NCI-H460 (cell line): Measurements from ENCODE around the gene TMEM266. TPM values are rescaled to one million over a fixed set of nuclear protein-coding genes. Genes with fewer than 3 reads are reported as not detected.

Experiments
- DNase-seq: peaks from one replicate; pipeline ENCODE4 v3.0.0-alpha.2; 2016; ENCODE audit warnings: low read depth; ENCODE audit errors: extremely low read depth
- total RNA-seq: library from RNA; depleted of rRNA; stranded (reverse); fragments of >200 nt; shearing (Covaris generic); gene quantifications from 2 replicates; pipeline ENCODE4 v1.2.3, GENCODE V29; 2014

Gene TMEM266
- total RNA-seq, 1 experiment from 2014 or later: not detected

DNA sequence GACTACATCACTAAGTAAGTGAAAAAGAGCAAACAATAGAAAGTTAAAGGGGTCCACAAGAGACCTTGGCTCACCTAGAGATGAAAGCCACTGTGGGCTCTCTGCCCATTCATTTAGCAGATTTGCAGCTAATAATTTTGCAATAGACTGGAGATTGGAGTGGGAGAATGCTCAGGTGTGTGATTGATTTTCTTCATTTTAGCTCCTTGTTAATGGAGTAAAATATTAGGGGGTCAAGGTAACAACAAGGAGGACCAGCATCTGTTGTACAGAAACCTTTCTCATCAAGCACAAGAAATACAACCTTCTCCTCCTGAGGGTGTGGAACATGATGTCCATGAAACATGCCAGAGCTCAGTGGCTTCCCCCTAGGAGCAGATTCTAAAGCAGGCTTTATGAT is 63.2 kb downstream of the TMEM266 start:
- DNase-seq: no peak

DNA sequence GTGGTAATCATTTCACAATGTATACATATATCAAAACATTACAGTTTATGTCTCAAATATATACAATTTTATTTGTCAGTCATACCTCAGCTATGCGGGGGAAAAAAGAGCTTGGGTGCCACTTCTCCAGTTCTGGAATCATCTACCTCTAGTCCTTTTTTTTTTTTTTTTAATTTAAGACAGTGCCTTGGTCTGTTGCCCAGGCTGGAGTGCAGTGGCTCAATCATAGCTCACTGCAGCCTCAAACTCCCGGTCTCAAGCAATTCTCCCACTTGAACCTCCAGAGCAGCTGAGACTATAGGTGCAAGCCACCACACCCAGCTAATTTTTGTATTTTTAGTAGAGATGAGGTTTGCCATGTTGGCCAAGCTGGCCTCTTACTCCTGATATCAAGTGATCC is 67.4 kb downstream of the TMEM266 start:
- DNase-seq: no peak

DNA sequence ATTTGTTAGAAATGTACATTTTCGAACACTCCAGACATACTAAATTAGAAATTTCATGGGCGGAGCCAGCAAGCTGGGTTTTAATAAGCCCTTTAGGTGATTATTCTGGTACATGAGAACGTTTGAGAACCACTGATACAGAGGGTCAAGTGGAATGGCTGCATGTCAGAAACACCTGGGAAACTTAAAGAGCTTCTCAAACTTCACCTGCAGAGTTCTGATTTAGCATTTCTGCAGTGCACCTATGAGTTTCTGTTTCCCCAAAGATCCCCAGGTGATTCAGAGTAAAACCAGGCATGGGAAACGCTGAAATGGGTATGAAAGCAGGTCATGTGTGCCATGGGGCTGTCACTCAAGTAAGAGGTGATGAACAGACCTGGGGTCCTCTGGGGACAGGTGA is 68.1 kb downstream of the TMEM266 start:
- DNase-seq: no peak

DNA sequence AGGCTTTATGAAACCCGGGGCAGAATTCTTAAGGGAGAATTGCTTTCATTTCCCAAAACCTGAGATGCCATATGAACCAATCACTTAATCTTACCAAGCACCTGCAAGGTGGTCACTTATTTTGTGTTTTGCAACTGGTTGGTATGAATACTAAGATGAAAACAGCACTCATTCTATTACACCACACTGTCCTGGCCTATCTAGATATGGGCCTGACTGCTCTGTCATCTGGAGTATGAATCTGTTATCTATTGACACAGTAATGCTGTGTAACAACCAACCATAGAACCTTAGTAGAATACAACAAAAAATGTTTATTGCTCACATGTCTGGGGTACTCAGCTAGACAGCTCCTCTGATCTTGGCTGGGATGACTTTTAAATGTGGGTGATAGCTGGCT is 74.8 kb downstream of the TMEM266 start:
- no peak for DNase-seq

DNA sequence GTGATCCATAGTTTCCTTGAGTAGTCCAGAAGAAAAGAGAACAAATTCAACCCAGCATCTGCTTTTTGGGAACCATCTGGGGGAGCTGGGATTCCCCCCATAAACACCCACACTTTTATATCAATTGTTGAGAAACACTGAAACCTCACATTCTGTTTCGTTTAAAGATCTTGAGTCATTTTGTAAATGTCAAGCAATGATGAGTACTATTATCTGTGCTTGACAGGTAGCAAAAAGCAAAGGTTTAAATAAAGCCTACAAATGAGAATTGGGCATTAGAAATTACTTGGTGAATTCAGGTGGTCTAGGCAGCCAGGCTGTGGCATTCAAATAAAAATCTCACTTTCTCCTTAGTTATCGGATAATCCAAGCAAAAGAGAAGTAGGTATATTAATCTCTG is 75.7 kb downstream of the TMEM266 start:
- no peak for DNase-seq

DNA sequence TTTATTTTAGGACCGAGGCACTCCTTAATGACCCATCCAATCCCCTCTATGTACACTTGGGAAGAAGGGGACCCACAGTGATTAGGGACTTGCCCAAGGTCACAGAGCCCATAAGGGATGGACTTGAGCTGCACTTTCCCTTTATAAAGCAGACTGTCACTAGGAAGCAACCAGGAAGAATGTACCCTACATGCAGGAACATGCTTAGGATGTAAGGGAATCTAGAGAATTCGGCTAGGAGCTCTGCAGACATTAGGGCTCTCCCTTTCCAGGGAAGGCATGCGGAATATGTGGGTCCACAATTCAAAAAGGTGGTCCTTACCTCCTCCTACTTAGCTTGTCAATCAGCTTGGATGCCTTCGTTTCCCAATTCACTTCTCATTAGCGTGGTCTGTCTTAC is 78.7 kb downstream of the TMEM266 start:
- no peak for DNase-seq

DNA sequence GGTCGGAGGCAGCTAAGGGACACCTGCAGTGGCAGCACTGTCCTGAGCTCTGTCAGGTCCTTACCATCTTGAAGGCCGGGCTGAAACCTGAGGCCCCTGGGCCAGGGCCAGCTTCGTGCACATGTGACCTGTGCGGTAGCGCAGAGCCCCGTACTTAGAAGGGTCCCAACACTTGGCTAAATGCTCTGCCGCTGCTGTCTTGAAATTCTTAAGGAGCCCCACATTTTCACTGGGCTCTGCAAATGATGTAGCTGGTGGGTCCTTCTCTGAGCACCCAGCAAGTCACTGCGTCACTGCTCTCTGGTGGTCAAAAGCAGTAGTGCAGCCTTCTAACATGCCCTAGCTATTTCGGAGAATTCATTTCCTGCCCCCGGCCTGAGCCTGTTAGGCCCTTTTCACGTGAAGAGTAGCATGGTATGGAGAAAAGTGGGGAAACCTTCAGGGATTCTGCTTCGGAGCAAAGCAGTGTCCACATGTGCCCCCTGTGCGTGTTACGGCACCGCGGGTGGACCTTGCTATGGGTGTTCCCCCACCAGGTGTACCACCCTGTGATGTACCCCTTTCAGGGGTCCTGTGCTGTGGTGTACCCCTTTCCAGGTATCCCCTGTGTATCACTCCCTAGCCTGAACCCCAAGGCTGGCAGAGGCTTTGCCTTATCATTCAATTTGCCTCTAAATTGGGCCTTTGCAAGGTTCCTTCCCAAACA is 79.7 kb downstream of the TMEM266 start:
- DNase-seq: peak; percentile 63

DNA sequence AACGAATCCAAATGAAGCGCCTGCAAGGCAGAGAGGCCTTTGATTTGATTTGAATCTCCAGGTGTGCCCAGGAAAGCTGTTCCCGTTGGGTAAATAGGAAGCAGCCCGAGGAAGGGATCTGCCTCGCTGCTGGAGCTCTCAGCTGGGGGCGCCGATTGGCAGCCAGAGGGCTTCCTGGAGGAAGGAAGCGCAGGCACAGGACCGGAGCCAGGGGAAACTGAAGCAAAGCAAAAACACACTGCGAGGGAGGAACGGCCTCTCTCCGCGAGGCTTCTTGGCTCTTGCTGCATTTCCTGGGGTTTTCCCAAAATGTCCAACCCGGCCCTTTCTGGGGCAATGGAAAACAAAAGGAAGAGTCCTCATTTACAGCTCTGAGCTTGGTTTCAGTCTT is 80.3 kb downstream of the TMEM266 start:
- DNase-seq: no peak

DNA sequence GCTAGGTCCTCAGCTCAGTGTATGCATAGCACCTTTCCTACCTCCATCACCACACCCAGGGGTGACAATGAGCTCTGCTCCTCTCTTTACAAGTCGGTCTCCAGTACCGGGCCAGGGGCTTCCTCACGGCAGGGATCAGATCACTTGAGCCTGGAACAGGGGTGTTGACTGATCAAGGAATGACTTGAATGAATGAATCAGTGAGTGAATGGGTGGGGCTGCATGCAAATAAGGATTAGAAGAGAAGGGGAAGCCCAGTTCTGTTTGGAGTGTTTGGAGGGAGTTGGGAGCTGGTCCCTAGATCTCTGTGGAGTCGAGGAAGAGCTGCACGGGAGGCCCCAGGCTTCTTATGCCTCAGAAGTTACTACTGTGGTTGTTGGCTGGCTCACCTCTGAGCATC is 87.0 kb downstream of the TMEM266 start:
- no peak for DNase-seq

DNA sequence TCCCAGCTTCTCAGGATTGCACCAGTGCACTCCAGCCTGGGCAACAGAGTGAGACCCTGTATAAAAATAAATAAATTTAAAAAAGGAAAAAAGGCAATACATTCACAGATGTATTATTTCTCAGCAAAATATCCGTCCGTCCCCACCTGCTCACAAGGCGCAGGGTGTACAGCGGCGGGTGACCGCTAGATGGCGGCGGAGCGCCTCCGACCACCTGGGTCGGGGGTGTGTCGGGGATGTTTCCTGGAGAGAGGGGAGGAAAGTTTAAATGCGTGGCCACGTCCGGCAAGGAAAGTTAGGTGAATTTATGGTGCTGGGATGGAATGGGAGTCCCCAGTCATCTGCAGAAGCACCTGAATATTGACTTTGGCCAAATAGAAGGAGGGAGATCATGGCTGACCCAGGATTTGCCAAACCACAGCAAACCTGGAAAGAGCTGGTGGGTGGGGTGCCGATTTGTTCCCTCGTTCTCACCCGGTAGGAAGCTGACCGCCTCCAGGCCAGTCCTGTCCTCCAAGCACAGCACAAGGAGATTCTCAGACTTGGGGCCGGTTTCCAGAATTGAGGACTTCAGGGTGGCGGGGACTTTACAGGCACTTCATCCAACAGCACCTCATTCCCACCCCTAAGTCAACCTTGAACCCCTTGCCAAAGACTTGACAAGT is 88.3 kb downstream of the TMEM266 start:
- peak; percentile 22 for DNase-seq

DNA sequence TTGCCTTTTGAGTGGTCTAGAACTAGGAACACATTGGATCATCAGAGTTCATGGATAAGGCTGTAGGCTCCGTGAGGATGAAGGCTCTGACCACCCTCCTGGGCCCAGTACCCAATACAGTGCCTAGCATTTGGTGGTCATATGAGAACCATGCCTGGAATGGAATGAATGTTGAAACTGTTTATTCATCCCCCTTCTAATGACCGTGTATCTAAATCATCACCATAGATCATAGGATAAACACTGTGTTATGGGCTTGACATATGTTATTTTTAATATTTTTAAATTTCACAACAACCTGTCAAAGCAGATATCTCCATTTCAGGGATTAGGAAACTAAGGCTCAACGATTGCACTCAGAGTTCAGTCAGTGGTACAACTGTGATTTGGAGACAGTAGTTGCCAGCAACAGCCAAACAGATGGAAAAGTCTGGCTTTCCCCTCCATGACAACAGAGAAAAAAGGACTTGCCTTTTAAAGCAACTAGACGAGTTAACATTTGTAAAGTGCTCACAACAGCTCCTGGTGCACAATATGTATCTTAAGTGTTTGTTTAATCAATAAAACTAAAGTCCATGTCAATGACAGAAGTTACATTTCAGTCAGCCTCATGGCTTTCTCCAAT is 89.6 kb downstream of the TMEM266 start:
- no peak for DNase-seq

DNA sequence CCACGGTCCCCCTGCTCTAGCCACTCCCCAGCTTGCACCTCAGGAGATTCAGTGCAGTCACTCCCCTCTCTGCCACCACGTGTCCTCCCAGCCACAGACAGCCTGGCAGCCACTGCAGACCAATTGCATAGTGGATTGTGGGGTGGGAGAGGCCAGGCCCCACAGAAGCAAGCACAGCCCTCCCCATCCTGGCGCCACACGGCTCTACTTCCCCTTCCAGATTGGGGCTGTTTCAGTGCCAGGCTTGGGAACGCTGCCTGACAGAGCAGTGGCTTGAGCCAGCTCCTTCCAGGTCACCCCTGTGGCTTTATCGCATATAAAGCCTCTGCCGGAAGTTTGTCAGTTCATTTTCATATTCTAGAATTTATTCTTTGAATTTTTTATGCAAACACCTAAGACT is 90.7 kb downstream of the TMEM266 start:
- DNase-seq: no peak

DNA sequence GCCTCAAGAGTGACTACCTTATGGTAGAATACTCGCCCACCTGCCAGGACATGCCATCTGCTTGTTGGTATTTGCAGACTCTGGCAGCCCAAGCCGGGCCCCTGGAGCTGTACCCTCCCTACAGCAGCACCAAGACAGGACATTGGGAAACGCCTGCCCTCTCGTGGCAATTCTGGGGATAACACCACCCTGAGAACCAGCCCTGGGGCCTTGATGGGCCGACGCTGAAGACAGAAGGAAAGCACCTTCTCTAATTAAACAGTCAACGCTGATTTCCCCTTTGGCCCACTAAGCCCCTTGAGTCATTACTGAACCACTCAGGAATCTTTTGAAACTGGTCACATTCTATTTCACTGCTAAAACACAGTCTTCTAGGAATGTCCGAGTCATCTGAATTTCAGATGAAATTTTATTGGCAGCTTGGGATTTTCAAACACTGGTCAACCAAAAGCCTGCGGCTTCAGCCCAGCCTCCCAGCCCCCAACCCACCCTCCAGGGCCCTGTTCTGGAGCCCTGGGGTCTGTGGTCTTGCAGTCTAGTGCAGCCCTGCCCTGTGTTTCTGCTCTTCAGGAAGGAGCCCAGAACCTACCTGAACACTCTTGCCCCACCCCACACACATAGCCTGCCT is 91.3 kb downstream of the TMEM266 start:
- peak; percentile 58 for DNase-seq

DNA sequence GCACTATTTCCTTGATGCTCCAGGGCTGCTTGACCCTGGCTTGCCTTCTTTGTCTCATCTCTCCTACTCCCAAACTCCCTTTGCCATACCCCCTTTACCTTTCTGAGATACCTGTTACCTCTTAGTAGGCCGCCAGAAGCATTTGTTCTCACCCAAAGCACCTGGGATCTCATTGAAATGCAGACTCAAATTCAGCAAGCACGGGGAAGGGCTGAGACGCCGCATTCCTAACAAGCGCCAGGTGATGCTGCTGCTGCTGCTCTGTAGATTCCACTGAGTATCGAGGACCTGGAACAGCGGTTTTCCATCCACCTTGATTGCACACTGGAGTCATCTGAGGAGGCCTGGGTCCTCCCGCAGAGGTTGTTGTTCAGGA is 91.8 kb downstream of the TMEM266 start:
- DNase-seq: no peak

DNA sequence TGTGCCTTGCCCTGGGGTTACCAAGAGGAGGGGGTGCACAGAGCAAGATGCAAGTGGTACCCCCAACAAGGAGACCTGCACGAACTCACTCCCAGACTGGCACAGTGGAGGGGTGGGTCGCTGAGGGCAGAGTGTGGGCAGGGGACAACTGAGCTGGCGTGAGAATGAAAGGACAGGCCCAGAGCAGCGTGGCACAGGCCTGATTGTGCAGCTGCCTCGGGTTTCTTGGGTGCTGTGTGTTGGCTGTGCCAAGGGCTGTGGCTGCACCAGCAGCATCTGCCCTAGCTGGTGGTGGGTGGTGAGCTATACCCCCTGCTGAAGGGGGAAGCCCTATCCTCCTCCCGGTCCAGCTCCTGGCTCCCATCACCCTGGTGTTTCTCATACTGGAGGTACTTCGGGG is 92.4 kb downstream of the TMEM266 start:
- no peak for DNase-seq

DNA sequence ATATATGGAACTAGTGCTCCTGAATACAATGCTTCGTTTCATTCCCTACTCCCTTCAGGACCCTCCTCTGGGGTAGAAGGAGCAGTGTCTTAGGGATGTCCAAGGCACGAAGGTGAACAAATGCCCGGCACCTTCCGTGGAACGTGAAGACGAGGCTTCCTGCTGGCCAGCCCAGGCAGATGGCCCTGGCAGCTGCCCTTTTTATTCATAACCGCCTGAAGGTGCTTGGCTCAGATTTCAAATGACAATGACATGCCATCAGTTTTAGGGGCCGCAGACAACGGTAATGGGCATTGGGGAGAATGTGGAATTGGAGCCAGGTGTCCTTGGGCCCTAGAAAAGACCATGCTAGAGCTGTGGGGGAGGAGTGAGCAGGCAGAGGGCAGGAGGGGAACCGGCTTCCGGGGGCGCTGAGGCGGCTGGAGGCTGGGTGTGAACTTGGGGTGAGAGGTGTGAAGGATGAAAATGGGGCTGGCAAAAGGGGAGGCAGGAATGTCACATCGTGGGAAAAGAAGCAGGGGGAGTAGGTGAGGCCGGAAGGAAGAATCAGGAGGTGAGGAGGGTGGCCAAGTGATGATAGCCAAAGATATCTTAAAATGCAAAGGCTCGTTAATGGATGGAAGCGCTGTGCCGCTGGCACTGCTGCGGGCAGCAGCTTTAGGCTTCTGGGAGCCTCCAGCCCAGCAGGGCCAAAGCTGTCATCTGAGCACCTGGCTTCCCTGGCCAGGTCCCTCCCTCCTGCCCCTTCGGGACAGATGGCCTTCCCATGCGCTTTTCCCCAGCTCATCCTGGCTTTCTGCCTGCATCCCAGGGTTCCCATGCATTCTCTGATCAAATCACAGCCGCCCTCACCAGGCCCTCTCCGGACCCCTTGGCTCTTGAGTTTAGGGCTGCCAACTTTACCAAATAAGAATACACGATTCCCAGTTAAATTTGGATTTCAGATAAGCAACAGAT is 93.7 kb downstream of the TMEM266 start:
- DNase-seq: no peak

DNA sequence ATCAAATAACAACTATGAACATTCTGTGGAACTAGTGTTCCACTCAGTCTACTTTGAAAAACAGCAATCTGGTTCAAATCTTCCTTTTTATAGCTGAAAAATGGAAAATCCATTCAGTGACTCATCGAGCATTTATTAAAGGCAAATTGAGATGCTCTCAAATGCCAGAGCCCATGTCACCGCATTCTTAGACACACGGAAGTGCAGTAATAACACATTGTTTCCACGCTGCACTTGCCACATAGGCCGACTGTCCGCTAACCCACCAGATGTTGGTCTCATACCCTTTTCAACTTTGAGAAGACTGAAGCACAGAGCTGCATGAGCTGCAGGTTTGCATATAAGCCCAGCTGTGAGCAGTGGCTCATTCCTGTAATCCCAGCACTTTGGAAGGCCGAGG is 95.9 kb downstream of the TMEM266 start:
- no peak for DNase-seq

DNA sequence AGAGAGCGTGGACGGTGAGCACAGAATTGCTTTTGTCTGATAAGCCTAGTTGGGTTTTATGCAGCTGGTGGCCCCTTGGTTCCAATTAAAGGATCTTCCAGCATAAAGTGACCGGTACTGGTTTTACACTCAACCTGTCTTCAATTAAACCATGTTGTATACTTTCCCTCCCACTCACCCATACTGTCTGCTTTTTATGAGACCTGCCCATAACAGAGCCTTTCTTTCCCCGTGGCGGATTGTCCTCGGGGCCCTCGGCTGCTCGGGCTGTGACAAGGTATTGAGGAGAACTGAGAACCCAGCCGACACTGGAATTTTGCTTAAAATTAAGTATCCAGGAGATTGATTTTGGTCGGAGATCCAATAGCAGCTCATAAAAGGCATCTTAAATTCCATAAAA is 98.4 kb downstream of the TMEM266 start:
- DNase-seq: no peak

DNA sequence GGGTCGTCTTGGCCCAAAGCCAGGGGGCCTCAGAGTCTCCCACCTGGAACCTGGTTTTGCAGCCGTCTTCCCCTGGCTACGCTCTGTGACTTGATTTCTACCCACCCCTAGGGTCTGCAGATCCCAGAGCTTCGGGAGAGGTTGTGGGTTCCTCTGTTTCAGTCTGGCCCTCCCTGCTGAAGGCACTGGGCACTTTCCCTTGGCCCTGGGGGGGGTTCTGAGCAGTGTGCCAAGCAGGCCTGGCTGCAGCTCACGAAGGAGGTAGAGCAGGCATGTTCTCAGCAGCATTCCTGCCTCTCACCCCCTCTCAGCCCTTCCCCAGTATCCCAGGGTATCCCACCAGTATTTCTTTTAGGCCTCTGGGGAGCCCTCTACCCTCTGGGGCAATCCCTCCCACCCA is 99.0 kb downstream of the TMEM266 start:
- DNase-seq: no peak

DNA sequence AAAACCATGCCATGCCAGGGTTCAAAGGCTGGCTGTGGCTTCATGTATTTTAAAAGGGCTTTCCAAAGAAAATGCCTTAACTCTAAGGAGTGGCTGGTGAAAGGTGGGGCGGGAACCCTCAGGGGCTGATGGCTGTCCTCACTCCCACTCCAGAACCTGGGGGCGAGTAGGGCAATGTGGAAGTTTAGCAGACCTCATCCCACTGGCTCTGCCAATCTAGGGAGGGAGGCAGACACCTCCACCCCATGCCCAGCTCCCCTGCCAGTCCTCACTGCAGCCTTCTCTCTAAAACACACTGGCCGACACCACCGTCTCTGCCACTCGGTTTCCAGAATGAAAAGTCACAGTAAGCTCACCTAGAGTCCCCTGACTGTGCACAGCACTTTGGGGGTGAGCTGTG is 99.5 kb downstream of the TMEM266 start:
- no peak for DNase-seq
